Stimulated activated CD4-positive, alpha-beta T cell treated with anti-CD3 and anti-CD28 coated beads, Interleukin-12 subunit alpha, Interleukin-12 subunit beta, amount 100 ng/mL, for 24 hours (primary cell): Measurements from ENCODE around the gene SMTN.

ENCODE experiments used
- DNase-seq, 2 experiments: peaks; one replicate each; pipeline ENCODE4 v3.0.0-alpha.2; 2020; ENCODE audit warnings: low read depth in 2 of 2

Gene SMTN

DNA sequence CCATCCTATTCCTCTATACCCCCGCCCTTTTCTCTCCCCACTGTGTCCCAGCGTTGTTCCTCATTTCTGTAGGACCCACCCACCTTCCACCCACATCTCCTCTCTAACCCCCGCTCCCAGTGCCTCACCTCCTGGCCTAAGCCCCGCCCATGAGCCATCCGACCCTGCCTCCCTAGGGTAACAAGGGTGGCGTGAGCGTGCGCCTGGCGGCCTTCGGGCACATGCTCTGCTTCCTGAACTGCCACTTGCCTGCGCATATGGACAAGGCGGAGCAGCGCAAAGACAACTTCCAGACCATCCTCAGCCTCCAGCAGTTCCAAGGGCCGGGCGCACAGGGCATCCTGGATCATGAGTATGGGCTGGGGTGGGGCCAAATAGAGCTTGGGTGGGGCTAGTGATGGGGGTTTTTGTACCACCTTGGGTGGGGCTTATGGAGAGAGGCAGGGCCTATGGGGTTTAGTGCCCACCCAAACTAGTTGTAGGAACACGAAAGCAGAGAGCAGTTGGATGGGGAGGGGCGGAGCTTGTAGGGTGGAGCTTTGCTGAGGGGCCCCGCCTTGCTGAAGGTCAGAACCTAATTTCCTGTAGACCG lies 46.2 kb downstream of the SMTN start:
- no peak for DNase-seq

- no peak for DNase-seq
Measured at GRCh38 chr22:31128156-31128555, 47.0 kb downstream of the SMTN start.

- DNase-seq: no peak
Measured at GRCh38 chr22:31130873-31131272, 49.8 kb downstream of the SMTN start.

DNA sequence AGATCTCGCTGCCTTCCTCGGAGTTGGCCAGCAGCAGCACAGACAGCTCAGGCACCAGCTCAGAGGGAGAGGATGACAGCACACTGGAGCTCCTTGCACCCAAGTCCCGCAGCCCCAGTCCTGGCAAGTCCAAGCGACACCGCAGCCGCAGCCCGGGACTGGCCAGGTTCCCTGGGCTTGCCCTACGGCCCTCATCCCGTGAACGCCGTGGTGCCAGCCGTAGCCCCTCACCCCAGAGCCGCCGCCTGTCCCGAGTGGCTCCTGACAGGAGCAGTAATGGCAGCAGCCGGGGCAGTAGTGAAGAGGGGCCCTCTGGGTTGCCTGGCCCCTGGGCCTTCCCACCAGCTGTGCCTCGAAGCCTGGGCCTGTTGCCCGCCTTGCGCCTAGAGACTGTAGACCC lies 52.8 kb downstream of the SMTN start:
- no peak for DNase-seq

DNA sequence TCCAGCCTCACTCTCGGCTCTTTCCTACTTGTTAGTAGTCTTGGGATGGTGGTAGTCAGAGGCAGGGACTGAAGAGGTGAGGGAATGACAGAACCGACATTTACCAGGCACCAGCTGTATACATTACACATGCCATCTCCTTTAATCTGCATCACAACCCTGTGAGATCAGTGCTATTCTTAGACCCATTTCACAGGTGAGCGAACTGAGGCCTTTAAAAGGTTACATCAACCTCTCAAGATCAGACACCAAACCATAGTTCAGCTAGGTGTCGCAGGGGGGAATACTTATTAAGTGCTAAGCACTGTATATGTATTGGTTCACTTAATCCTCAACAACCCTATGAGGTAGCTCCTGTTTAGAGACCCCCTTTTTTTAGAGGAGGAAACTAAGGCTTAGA lies 53.6 kb downstream of the SMTN start:
- DNase-seq: no peak

DNA sequence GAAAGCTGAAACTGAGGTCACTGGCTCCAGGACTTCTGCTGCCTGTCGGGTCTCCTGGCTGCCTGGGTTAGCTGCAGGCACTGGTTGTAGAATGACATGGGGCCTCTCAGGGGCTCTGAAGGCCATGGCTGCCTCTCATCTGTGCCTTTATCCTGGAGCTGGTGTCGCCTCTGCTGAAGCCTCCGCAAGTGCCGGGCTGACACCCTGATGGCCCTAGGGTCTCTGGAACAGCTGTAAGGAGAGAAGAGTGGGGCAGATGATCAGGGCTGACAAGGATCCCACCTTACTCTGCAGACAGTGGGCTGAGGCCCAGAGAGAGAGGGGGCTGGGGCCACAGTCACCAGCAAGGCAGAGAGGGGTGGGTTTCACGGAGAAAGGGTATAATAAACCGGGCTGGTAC lies 54.6 kb downstream of the SMTN start:
- no peak for DNase-seq

DNA sequence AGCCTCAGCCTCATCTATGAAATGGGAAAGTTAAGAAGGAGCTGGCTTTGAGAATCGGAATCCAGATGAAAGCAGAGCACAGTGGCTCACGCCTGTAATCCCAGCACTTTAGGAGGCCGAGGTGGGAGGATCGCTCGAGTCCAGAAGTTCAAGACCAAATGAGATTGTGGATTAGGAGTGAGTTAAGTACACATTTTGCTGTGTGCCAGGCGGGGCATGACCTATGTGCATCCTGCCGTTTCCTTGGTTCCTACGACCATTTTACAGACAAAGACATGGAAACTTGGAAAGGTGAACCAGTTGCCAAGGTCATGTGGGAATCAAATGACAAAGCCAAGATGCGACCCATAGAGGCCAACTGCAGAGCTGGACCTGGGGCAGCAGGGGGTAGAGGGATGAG lies 55.0 kb downstream of the SMTN start:
- DNase-seq: no peak

- DNase-seq: no peak
Measured at GRCh38 chr22:31136711-31137110, 55.6 kb downstream of the SMTN start.

GRCh38 chr22:31137721-31138120 lies 56.6 kb downstream of the SMTN start:
- DNase-seq: no peak

- DNase-seq: no peak
Measured at GRCh38 chr22:31138126-31138525, 57.0 kb downstream of the SMTN start.

GRCh38 chr22:31139066-31139465 lies 57.9 kb downstream of the SMTN start:
- no peak for DNase-seq

- DNase-seq: no peak
Measured at GRCh38 chr22:31139866-31140716, 59.0 kb downstream of the SMTN start, which contains the start of gene PLA2G3. TSS of gene PLA2G3 (minus strand) at chr22:31140508. CDS start at chr22:31140354, 154 bp downstream.

- no peak for DNase-seq
Measured at GRCh38 chr22:31140746-31141145, 59.6 kb downstream of the SMTN start.

DNA sequence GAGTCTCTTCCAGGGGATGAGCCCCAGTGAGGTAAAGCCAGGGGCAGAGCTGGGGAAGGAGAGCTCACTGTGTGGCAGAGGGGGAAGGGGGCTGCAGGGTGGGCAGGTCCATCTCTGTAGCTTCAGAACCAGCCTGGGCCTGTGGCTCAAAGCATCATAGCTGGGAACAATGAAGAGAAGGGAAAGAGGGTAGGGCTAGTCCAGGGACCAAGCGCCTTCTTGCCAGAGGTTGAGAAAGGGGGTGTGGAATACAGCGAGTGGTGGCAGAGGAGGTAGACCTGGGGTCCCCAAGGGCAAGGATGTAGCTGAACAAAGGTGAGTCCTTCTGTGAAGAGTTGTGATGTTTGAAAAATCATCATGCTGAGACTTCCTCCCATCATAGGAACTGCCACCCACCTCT lies 60.4 kb downstream of the SMTN start:
- no peak for DNase-seq

GRCh38 chr22:31142285-31142684 lies 61.2 kb downstream of the SMTN start:
- no peak for DNase-seq

GRCh38 chr22:31143038-31143437 lies 61.9 kb downstream of the SMTN start:
- DNase-seq: no peak

- DNase-seq: no peak
Measured at GRCh38 chr22:31143537-31143936, 62.4 kb downstream of the SMTN start.

GRCh38 chr22:31144223-31144622 lies 63.1 kb downstream of the SMTN start:
- no peak for DNase-seq

GRCh38 chr22:31148488-31148887 lies 67.4 kb downstream of the SMTN start:
- DNase-seq: no peak

- peak in 1 of 2 experiments; percentile 25 for DNase-seq
Measured at GRCh38 chr22:31148953-31149627, 68.0 kb downstream of the SMTN start.

DNA sequence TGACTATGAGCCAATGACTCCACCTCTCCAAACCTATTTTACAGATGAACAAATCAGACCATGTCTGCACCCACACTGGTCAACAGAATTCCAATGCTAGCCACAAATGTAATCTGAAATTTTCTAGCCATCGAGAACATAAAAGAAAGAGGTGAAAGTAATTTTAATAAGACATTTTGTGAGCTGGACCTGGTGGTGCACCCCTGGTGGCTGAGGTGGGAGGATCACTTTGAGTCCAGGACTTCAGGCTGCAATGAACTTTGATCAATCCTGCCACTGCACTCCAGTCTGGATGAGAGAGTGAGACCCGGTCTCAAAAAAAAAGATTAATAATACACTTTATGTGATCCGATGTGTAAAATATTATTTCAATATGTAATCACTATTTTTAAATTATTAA lies 69.5 kb downstream of the SMTN start:
- no peak for DNase-seq

GRCh38 chr22:31151872-31152271 lies 70.8 kb downstream of the SMTN start:
- DNase-seq: no peak

- no peak for DNase-seq
Measured at GRCh38 chr22:31153357-31153756, 72.2 kb downstream of the SMTN start.
